Measurements from ENCODE around the gene PDYN.

GRCh38 chr20:1933465-1933870 is 60.4 kb downstream of the PDYN start:
- TF ChIP-seq CTCF (IDR thresholded peaks at IDR 0.05; ENCODE audit: insufficient read depth, low read length, poor library complexity, severe bottlenecking) (no peak), EZH2phosphoT487 (conservative IDR thresholded peaks at IDR 0.05; ENCODE audit: low read length) (no peak)

All from SU-DHL-6 (cell line).